Central memory CD8-positive, alpha-beta T cell (primary cell): ENCODE measurements around the gene IL34.
"Not testable (repeated sequence)": the region's sequence is repeated elsewhere in the genome, so short reads cannot be mapped to it uniquely, and the experiment has no call there.

Experiments used
- ATAC-seq: fragments of 150-1000 bp; cut with Tn5 transposase; replicated peaks from 2 replicates; pipeline ENCODE4 v1.10.0; 2022; ENCODE audit warnings: mild to moderate bottlenecking, moderate FRiP score, moderate number of reproducible peaks; ENCODE audit not compliant: poor library complexity, severe bottlenecking; ENCODE audit errors: extremely low read depth
- DNase-seq, 2 donors: peaks; one replicate each; pipeline ENCODE4 v3.0.0; 2021; ENCODE audit warnings: low spot score in 2 of 2
- H3K27ac Mint-ChIP-seq: one replicate; pipeline ENCODE4 v1.8.0; 2022; ENCODE audit warnings: low read depth, mild to moderate bottlenecking, moderate library complexity, mixed read lengths
- H3K27me3 Mint-ChIP-seq: one replicate; pipeline ENCODE4 v1.8.0; 2022; ENCODE audit warnings: mixed read lengths
- H3K36me3 Mint-ChIP-seq: one replicate; pipeline ENCODE4 v1.8.0; 2022; ENCODE audit warnings: mild to moderate bottlenecking, moderate library complexity, mixed read lengths; ENCODE audit not compliant: insufficient read depth
- H3K4me1 Mint-ChIP-seq: one replicate; pipeline ENCODE4 v1.8.0; 2022; ENCODE audit warnings: mixed read lengths
- H3K4me3 Mint-ChIP-seq: one replicate; pipeline ENCODE4 v1.8.0; 2022; ENCODE audit warnings: mild to moderate bottlenecking, moderate library complexity, mixed read lengths
- H3K9me3 Mint-ChIP-seq: one replicate; pipeline ENCODE4 v1.8.0; 2022; ENCODE audit warnings: mixed read lengths

The IL34 gene

GRCh38 chr16:70611224-70611598 is 35.1 kb upstream of the IL34 start:
- H3K27me3 Mint-ChIP-seq: peaks cover 13% of the 10 kb centered on the region
- no peaks in the 10 kb centered on the region for H3K36me3 Mint-ChIP-seq
- no peak overlapping the region for H3K27ac Mint-ChIP-seq
- H3K4me1 Mint-ChIP-seq: no peaks in the 10 kb centered on the region
- DNase-seq (no peak), ATAC-seq (no peak)
- no peaks in the 10 kb centered on the region for H3K9me3 Mint-ChIP-seq
- no peak overlapping the region for H3K4me3 Mint-ChIP-seq

- no peaks in the 10 kb centered on the region for H3K36me3 Mint-ChIP-seq
- H3K27ac Mint-ChIP-seq: no peak overlapping the region
- H3K9me3 Mint-ChIP-seq: no peaks in the 10 kb centered on the region
- peaks cover 13% of the 10 kb centered on the region for H3K27me3 Mint-ChIP-seq
- DNase-seq (no peak), ATAC-seq (no peak)
- H3K4me3 Mint-ChIP-seq: no peak overlapping the region
- no peaks in the 10 kb centered on the region for H3K4me1 Mint-ChIP-seq
Measured at GRCh38 chr16:70611785-70612303, 34.5 kb upstream of the IL34 start.

GRCh38 chr16:70612931-70613330 is 33.4 kb upstream of the IL34 start:
- H3K4me1 Mint-ChIP-seq: no peaks in the 10 kb centered on the region
- H3K4me3 Mint-ChIP-seq: no peak overlapping the region
- DNase-seq (no peak), ATAC-seq (no peak)
- no peaks in the 10 kb centered on the region for H3K9me3 Mint-ChIP-seq
- H3K27me3 Mint-ChIP-seq: peaks cover 13% of the 10 kb centered on the region
- H3K27ac Mint-ChIP-seq: no peak overlapping the region
- H3K36me3 Mint-ChIP-seq: no peaks in the 10 kb centered on the region

- H3K9me3 Mint-ChIP-seq: no peaks in the 10 kb centered on the region
- peaks cover 27% of the 10 kb centered on the region for H3K27me3 Mint-ChIP-seq
- peaks cover 1% of the 10 kb centered on the region for H3K36me3 Mint-ChIP-seq
- DNase-seq (no peak), ATAC-seq (no peak)
- H3K4me3 Mint-ChIP-seq: no peak overlapping the region
- no peak overlapping the region for H3K27ac Mint-ChIP-seq
- H3K4me1 Mint-ChIP-seq: no peaks in the 10 kb centered on the region
Measured at GRCh38 chr16:70614208-70614951, 32.0 kb upstream of the IL34 start.

GRCh38 chr16:70615945-70616344 is 30.4 kb upstream of the IL34 start:
- H3K9me3 Mint-ChIP-seq: no peaks in the 10 kb centered on the region
- peaks cover 1% of the 10 kb centered on the region for H3K36me3 Mint-ChIP-seq
- peaks cover 27% of the 10 kb centered on the region for H3K27me3 Mint-ChIP-seq
- DNase-seq (no peak), ATAC-seq (no peak)
- H3K4me3 Mint-ChIP-seq: no peak overlapping the region
- H3K4me1 Mint-ChIP-seq: no peaks in the 10 kb centered on the region
- no peak overlapping the region for H3K27ac Mint-ChIP-seq

- H3K27me3 Mint-ChIP-seq: peaks cover 44% of the 10 kb centered on the region
- H3K4me1 Mint-ChIP-seq, DNase-seq, H3K36me3 Mint-ChIP-seq, ATAC-seq, H3K4me3 Mint-ChIP-seq, H3K9me3 Mint-ChIP-seq, H3K27ac Mint-ChIP-seq: not testable (repeated sequence)
Measured at GRCh38 chr16:70621864-70622263, 24.5 kb upstream of the IL34 start.

- ATAC-seq (no peak), DNase-seq (no peak)
- H3K9me3 Mint-ChIP-seq: no peaks in the 10 kb centered on the region
- no peak overlapping the region for H3K27ac Mint-ChIP-seq
- no peak overlapping the region for H3K4me3 Mint-ChIP-seq
- H3K4me1 Mint-ChIP-seq: no peaks in the 10 kb centered on the region
- H3K27me3 Mint-ChIP-seq: peaks cover 36% of the 10 kb centered on the region
- no peaks in the 10 kb centered on the region for H3K36me3 Mint-ChIP-seq
Measured at GRCh38 chr16:70627696-70628095, 18.7 kb upstream of the IL34 start.

- Mint-ChIP-seq H3K36me3 (no peaks in the 10 kb centered on the region), H3K9me3 (no peaks in the 10 kb centered on the region), H3K27me3 (peaks cover 19% of the 10 kb centered on the region), H3K4me3 (no peak overlapping the region), H3K27ac (no peak overlapping the region), H3K4me1 (no peaks in the 10 kb centered on the region)
- ATAC-seq (no peak), DNase-seq (no peak)
Measured at GRCh38 chr16:70630960-70631745, 15.2 kb upstream of the IL34 start.

- Mint-ChIP-seq H3K9me3 (no peaks in the 10 kb centered on the region), H3K4me3 (no peak overlapping the region), H3K27me3 (peaks cover 19% of the 10 kb centered on the region), H3K27ac (no peak overlapping the region), H3K36me3 (no peaks in the 10 kb centered on the region), H3K4me1 (no peaks in the 10 kb centered on the region)
- ATAC-seq: no peak
- no peak for DNase-seq
Measured at GRCh38 chr16:70632273-70632672, 14.1 kb upstream of the IL34 start.

GRCh38 chr16:70633617-70634016 is 12.7 kb upstream of the IL34 start:
- H3K9me3 Mint-ChIP-seq: not testable (repeated sequence)

GRCh38 chr16:70634861-70635260 is 11.5 kb upstream of the IL34 start:
- Mint-ChIP-seq H3K27me3 (peaks cover 19% of the 10 kb centered on the region), H3K4me3 (no peak overlapping the region), H3K4me1 (no peaks in the 10 kb centered on the region), H3K36me3 (no peaks in the 10 kb centered on the region), H3K9me3 (no peaks in the 10 kb centered on the region), H3K27ac (no peak overlapping the region)
- DNase-seq: no peak
- ATAC-seq: no peak

More at GRCh38 chr16:70633617-70634016, 12.7 kb upstream of the IL34 start:
- H3K4me1 Mint-ChIP-seq, ATAC-seq, H3K27ac Mint-ChIP-seq, DNase-seq, H3K36me3 Mint-ChIP-seq, H3K4me3 Mint-ChIP-seq: not testable (repeated sequence)
- H3K27me3 Mint-ChIP-seq: peaks cover 19% of the 10 kb centered on the region

- Mint-ChIP-seq H3K9me3 (no peaks in the 10 kb centered on the region), H3K27ac (no peak overlapping the region), H3K36me3 (no peaks in the 10 kb centered on the region), H3K4me3 (no peak overlapping the region), H3K4me1 (no peaks in the 10 kb centered on the region), H3K27me3 (peaks cover 16% of the 10 kb centered on the region)
- ATAC-seq (no peak), DNase-seq (no peak)
Measured at GRCh38 chr16:70635336-70636016, 10.9 kb upstream of the IL34 start.
